ENCODE measurements around the gene TM2D3. TPM values are rescaled to one million over a fixed set of nuclear protein-coding genes. Genes with fewer than 3 reads are reported as not detected.

Gene TM2D3
- total RNA-seq, 1 experiment from 2014 or later = 35.2 TPM

DNA sequence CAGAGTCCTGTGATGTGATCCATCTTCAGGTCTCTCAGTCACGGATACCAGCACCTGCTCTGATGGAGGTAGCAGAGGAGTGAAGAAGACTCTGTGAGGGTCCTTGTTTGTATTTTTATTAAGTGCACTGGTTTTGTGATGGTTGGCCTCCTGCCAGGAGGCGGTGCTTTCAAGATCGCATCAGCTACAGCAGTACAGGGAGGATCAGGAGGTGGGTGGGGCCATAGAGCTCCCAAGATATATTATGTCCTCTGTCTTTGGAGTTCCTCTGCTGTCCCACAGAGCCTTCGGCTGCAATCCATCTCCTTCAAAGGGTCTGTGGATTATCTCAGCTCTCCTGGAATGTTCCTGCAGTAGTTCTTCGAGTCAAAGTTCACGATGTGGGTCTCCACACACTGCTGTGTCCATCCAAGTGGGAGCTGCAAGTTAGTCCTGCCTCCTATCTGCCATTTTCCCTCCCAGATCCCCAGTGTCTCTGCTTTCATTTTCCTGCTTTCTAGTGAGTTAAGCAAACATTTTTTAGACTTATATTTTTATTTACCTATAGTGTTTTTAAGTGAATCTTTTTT, 54.7 kb downstream of the TM2D3 start:
- intact Hi-C loops (cut with micrococcal nuclease) = no loop called here
- Histone ChIP-seq H3K27me3 (ENCODE audit: insufficient read depth, low read length) (no peaks in the 10 kb centered on the region), H2AFZ (ENCODE audit: low read depth, low read length, poor library complexity, severe bottlenecking) (no peak overlapping the region), H4K20me1 (ENCODE audit: insufficient read depth) (no peaks in the 10 kb centered on the region), H3K79me2 (ENCODE audit: insufficient read depth, low read length) (no peaks in the 10 kb centered on the region), H3K9ac (ENCODE audit: low read length) (no peak overlapping the region), H3K9me3 (ENCODE audit: control insufficient read depth in 1 of 2, insufficient read depth in 1 of 2, low read depth in 1 of 2, low read length in 2 of 2) (no peaks in the 10 kb centered on the region), H3K4me2 (ENCODE audit: low read length) (no peak overlapping the region), H3K4me1 (ENCODE audit: control insufficient read depth in 1 of 2, insufficient read depth in 2 of 2, low read length in 2 of 2) (0 out of 4 replicates have a peak, but pooled peaks cover 0 to 2% of the 10 kb centered on the region in 2 experiments), H3K4me3 (replicated peaks in 1 of 2; ENCODE audit: low read depth in 1 of 2, low read length in 2 of 2) (no peak overlapping the region), H3K36me3 (ENCODE audit: control insufficient read depth in 1 of 2, insufficient read depth in 2 of 2, low read length in 2 of 2) (no peaks in the 10 kb centered on the region), H3K9me2 (ENCODE audit: insufficient read depth) (no peaks in the 10 kb centered on the region), H3K27ac (ENCODE audit: low read depth, low read length) (no peak overlapping the region)
- ATAC-seq (no peak), DNase-seq (ENCODE audit: low read depth, low spot score) (no peak)
- ChIA-PET CTCF (no interaction called here), POLR2A (no interaction called here), RAD21 (ENCODE audit: low non-redundant PET in 1 of 2, low total read pairs in 2 of 2, uncharacterized antibody in 2 of 2, unreplicated experiment in 2 of 2) (no interaction called here)
- no TSS peak for BruUV-seq (replicated peaks)
- TF ChIP-seq ZFX (IDR thresholded peaks at IDR 0.05) = no peak
- TF ChIP-seq EZH2 (IDR thresholded peaks at IDR 0.05) = no peak
- TF ChIP-seq CTCF (IDR thresholded peaks at IDR 0.05 in 2 of 3, conservative IDR thresholded peaks at IDR 0.05 in 1 of 3; ENCODE audit: borderline replicate concordance in 1 of 3, insufficient read depth in 1 of 3, low read depth in 2 of 3, low read length in 2 of 3) = no peak
- TF ChIP-seq MAX (IDR thresholded peaks at IDR 0.05) = no peak

- ChIA-PET CTCF (no interaction called here), RAD21 (ENCODE audit: low non-redundant PET in 1 of 2, low total read pairs in 2 of 2, uncharacterized antibody in 2 of 2, unreplicated experiment in 2 of 2) (no interaction called here), POLR2A (no interaction called here)
- Histone ChIP-seq H3K79me2 (ENCODE audit: insufficient read depth, low read length) (no peaks in the 10 kb centered on the region), H3K27me3 (ENCODE audit: insufficient read depth, low read length) (no peaks in the 10 kb centered on the region), H3K4me2 (ENCODE audit: low read length) (no peak overlapping the region), H3K27ac (ENCODE audit: low read depth, low read length) (no peak overlapping the region), H3K36me3 (ENCODE audit: control insufficient read depth in 1 of 2, insufficient read depth in 2 of 2, low read length in 2 of 2) (no peaks in the 10 kb centered on the region), H3K9ac (ENCODE audit: low read length) (no peak overlapping the region), H3K4me1 (ENCODE audit: control insufficient read depth in 1 of 2, insufficient read depth in 2 of 2, low read length in 2 of 2) (0 out of 4 replicates have a peak, but pooled peaks cover 0 to 2% of the 10 kb centered on the region in 2 experiments), H2AFZ (ENCODE audit: low read depth, low read length, poor library complexity, severe bottlenecking) (no peak overlapping the region), H4K20me1 (ENCODE audit: insufficient read depth) (no peaks in the 10 kb centered on the region), H3K9me2 (ENCODE audit: insufficient read depth) (no peaks in the 10 kb centered on the region), H3K4me3 (replicated peaks in 1 of 2; ENCODE audit: low read depth in 1 of 2, low read length in 2 of 2) (no peak overlapping the region), H3K9me3 (ENCODE audit: control insufficient read depth in 1 of 2, insufficient read depth in 1 of 2, low read depth in 1 of 2, low read length in 2 of 2) (no peaks in the 10 kb centered on the region)
- DNase-seq (ENCODE audit: low read depth, low spot score) = no peak
- no peak for ATAC-seq
- TF ChIP-seq EZH2phosphoT487 (IDR thresholded peaks at IDR 0.05; ENCODE audit: borderline replicate concordance) = no peak
- no peak for TF ChIP-seq ELF1 (IDR thresholded peaks at IDR 0.05; ENCODE audit: borderline replicate concordance, low read depth)
- TF ChIP-seq RAD21 (IDR thresholded peaks at IDR 0.05; ENCODE audit: low read depth) = no peak
- no peak for TF ChIP-seq SP1 (IDR thresholded peaks at IDR 0.05; ENCODE audit: low read depth)
- no peak for TF ChIP-seq FOSL1 (IDR thresholded peaks at IDR 0.05; ENCODE audit: low read depth)
- TF ChIP-seq ZFX (IDR thresholded peaks at IDR 0.05) = no peak
- TF ChIP-seq POLR2A (IDR thresholded peaks at IDR 0.05; ENCODE audit: borderline replicate concordance, extremely low read depth, insufficient read depth, insufficient read length) = no peak
- TF ChIP-seq, protein P1, sequence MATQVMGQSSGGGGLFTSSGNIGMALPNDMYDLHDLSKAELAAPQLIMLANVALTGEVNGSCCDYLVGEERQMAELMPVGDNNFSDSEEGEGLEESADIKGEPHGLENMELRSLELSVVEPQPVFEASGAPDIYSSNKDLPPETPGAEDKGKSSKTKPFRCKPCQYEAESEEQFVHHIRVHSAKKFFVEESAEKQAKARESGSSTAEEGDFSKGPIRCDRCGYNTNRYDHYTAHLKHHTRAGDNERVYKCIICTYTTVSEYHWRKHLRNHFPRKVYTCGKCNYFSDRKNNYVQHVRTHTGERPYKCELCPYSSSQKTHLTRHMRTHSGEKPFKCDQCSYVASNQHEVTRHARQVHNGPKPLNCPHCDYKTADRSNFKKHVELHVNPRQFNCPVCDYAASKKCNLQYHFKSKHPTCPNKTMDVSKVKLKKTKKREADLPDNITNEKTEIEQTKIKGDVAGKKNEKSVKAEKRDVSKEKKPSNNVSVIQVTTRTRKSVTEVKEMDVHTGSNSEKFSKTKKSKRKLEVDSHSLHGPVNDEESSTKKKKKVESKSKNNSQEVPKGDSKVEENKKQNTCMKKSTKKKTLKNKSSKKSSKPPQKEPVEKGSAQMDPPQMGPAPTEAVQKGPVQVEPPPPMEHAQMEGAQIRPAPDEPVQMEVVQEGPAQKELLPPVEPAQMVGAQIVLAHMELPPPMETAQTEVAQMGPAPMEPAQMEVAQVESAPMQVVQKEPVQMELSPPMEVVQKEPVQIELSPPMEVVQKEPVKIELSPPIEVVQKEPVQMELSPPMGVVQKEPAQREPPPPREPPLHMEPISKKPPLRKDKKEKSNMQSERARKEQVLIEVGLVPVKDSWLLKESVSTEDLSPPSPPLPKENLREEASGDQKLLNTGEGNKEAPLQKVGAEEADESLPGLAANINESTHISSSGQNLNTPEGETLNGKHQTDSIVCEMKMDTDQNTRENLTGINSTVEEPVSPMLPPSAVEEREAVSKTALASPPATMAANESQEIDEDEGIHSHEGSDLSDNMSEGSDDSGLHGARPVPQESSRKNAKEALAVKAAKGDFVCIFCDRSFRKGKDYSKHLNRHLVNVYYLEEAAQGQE (IDR thresholded peaks at IDR 0.05; ENCODE audit: low read depth) = no peak
- no TSS peak for BruUV-seq (replicated peaks)
- intact Hi-C loops (cut with micrococcal nuclease) = no loop called here
Observed at GRCh38 chr15:101596633-101597032, 55.5 kb downstream of the TM2D3 start.

Data from HCT116 (cell line).